Measurements from ENCODE around the gene C12orf60. TPM values are rescaled to one million over a fixed set of nuclear protein-coding genes. Genes with fewer than 3 reads are reported as not detected.
"Not testable (repeated sequence)": the region's sequence is repeated elsewhere in the genome, so short reads cannot be mapped to it uniquely, and the experiment has no call there.

The C12orf60 gene
- total RNA-seq (2014; rRNA removed; shearing (Covaris generic)) (1.2 and 2.3 TPM in 2 replicates), polyA plus RNA-seq (2016; fragmentation: Nextera tagmentation; extraction: Ambion mirVana) (0.86 and 1.2 TPM in 2 replicates)

DNA sequence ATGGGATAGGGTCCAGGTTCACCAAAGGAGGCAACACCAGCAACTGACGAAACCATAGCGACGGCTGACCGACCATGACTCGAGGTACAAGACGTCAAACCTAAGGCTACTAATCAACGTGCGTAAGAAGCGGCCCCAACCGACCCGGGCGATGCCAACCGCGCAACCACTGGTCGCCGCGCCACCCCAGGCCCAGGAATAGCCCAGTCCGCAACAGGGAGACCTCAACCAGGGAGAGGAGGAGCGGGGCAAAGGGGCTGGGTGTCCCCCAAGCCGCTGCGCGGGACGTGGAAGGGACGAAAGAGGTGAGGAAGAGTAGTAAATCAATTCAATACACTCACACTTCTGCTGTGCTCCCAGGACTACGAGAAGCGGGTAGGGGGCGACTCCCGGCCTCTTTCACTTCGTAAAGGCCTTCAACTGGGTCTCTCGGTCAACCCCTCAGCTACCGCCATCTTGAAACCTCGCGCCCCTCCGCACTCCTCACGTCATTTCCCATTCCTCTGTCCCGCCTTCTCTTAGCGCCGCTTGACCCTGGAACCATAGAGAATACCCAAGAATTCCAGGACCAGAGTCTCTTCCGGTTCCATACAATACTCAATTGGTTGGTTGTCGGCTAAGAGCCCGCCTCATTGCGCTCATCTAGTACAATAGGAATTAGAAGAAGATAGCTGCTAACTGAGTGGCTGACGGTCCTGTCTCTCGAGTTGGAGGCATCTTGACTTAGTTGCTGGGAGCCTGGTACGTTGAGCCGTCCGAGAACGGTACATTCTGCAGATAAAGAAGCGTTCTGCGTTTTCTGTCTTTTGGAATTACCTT is at the start of gene C12orf60, which contains the start of gene WBP11:
TSS of gene C12orf60 (plus strand) at position 660 of the 819 bp plus-strand sequence. CDS start 19,266 bp downstream, outside the sequence.
TSS of gene WBP11 (minus strand) at position 468 of the 819 bp plus-strand sequence. CDS start 2,095 bp downstream, outside the sequence.
- peak; percentile 99 for DNase-seq
- H3K27ac ChIP-seq, result peak within 1 kb of the TSS; percentile 98
- no peaks in the 10 kb centered on the region for H3K9me2 ChIP-seq (ENCODE audit: insufficient read depth)
- H3K79me2 ChIP-seq (ENCODE audit: insufficient read depth), result peaks cover 50% of the 10 kb centered on the region
- peak within 1 kb of the TSS; percentile 87 for H3K4me3 ChIP-seq
- H3K4me2 ChIP-seq (ENCODE audit: unreplicated experiment), result peak within 1 kb of the TSS; percentile 96
- no peaks in the 10 kb centered on the region for H3K27me3 ChIP-seq (replicated peaks; ENCODE audit: insufficient read depth)
- no peaks in the 10 kb centered on the region for H3K9me3 ChIP-seq (ENCODE audit: low read depth)
- in situ Hi-C loops (cut with MboI), result no loop called here
- peak within 1 kb of the TSS; percentile 99 for H3K9ac ChIP-seq
- 1 to 2% methylated on average over 50 of the region's 50 CpGs for WGBS, 2 experiments (ENCODE audit: low coverage in 1 of 2, low lambda C conversion rate in 2 of 2, missing lambda C conversion rate in 2 of 2)
- H3K4me1 ChIP-seq (ENCODE audit: insufficient read depth), result peaks cover 15% of the 10 kb centered on the region
- H3K36me3 ChIP-seq (ENCODE audit: low read depth), result peaks cover 14% of the 10 kb centered on the region; the same call in 1 of the 2 replicates
- no peaks in the 10 kb centered on the region for H4K20me1 ChIP-seq (ENCODE audit: insufficient read depth)
- H2AFZ ChIP-seq, result peak within 1 kb of the TSS; percentile 99
- 0 out of 2 replicates have a peak, but pooled peaks cover 4% of the 10 kb centered on the region for H3F3A ChIP-seq (ENCODE audit: insufficient read depth)
- TF ChIP-seq EZH2 (IDR thresholded peaks at IDR 0.05; ENCODE audit: insufficient read depth, poor library complexity, severe bottlenecking), result no peak
- no peak for TF ChIP-seq EZH2phosphoT487 (IDR thresholded peaks at IDR 0.05; ENCODE audit: insufficient read depth, low read depth)

DNA sequence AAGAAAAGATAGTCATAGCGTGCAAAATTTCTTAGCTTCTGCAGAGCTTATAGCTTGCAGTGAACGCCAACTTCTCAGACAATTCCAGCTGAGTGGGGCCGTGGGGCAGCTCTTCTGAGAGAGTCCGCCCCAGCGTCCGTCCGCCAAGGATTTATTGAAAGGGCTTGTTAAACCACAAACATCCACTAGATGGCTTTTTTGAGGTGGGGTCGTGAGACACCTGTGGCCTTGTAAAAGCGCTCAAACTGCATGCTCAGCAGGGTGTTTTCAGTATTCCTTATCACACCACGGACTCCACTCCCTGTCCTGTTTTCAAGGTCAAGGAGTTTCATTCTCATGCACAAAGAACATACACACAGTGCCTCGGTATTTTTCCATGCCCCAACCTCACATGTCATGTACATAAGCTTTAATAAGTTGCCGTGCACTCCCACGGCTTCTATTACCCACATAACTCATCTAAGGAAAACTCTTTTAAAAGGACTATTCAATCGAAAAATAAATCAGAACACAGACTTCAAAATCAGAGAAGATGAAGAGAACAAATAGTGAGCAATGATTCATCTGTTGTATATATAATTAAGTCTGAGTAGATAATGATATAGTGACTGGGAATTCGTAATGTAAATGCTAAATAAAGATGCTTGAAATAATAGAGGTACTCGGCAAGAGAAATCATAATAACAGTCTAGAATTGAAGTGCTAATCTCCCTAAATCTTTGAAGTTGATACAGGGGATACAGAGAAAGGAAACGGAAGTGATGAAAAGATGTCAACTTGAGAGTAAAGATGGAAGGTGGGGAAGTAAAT is 46.9 kb upstream of the C12orf60 start:
- H3K79me2 ChIP-seq (ENCODE audit: insufficient read depth), result no peaks in the 10 kb centered on the region
- TF ChIP-seq EZH2phosphoT487 (IDR thresholded peaks at IDR 0.05; ENCODE audit: insufficient read depth, low read depth), result no peak
- no peak for TF ChIP-seq EZH2 (IDR thresholded peaks at IDR 0.05; ENCODE audit: insufficient read depth, poor library complexity, severe bottlenecking)
- WGBS, 2 experiments (ENCODE audit: low coverage in 1 of 2, low lambda C conversion rate in 2 of 2, missing lambda C conversion rate in 2 of 2), result 64% methylated on average over 17 of the region's 17 CpGs
- no peak overlapping the region for H3K4me2 ChIP-seq (ENCODE audit: unreplicated experiment)
- H3K9me3 ChIP-seq (ENCODE audit: low read depth), result no peaks in the 10 kb centered on the region
- no peak overlapping the region for H3K27ac ChIP-seq
- no peaks in the 10 kb centered on the region for H3K27me3 ChIP-seq (replicated peaks; ENCODE audit: insufficient read depth)
- H3K36me3 ChIP-seq (ENCODE audit: low read depth), result no peaks in the 10 kb centered on the region
- H3K4me1 ChIP-seq (ENCODE audit: insufficient read depth), result no peaks in the 10 kb centered on the region
- H3F3A ChIP-seq (ENCODE audit: insufficient read depth), result no peaks in the 10 kb centered on the region
- no peaks in the 10 kb centered on the region for H4K20me1 ChIP-seq (ENCODE audit: insufficient read depth)
- no peak overlapping the region for H2AFZ ChIP-seq
- H3K9me2 ChIP-seq (ENCODE audit: insufficient read depth), result no peaks in the 10 kb centered on the region
- DNase-seq, result no peak
- H3K4me3 ChIP-seq, result no peak overlapping the region
- H3K9ac ChIP-seq, result no peak overlapping the region
- in situ Hi-C loops (cut with MboI), result no loop called here

- H4K20me1 ChIP-seq (ENCODE audit: insufficient read depth); H3K36me3 ChIP-seq (ENCODE audit: low read depth); H3K27me3 ChIP-seq (replicated peaks; ENCODE audit: insufficient read depth); H3K9me2 ChIP-seq (ENCODE audit: insufficient read depth); H2AFZ ChIP-seq; DNase-seq; in situ Hi-C loops (cut with MboI); H3K4me2 ChIP-seq (ENCODE audit: unreplicated experiment); H3K4me3 ChIP-seq; H3K4me1 ChIP-seq (ENCODE audit: insufficient read depth); H3K9ac ChIP-seq; H3K27ac ChIP-seq; H3F3A ChIP-seq (ENCODE audit: insufficient read depth); H3K9me3 ChIP-seq (ENCODE audit: low read depth): not testable (repeated sequence)
- peaks cover 26% of the 10 kb centered on the region for H3K79me2 ChIP-seq (ENCODE audit: insufficient read depth)
- WGBS, 2 experiments (ENCODE audit: low coverage in 1 of 2, low lambda C conversion rate in 2 of 2, missing lambda C conversion rate in 2 of 2), result 59 to 67% methylated on average over 6 of the region's 6 CpGs
These were observed 43.7 kb upstream of the C12orf60 start for GRCh38 chr12:14759711-14760280.

DNA sequence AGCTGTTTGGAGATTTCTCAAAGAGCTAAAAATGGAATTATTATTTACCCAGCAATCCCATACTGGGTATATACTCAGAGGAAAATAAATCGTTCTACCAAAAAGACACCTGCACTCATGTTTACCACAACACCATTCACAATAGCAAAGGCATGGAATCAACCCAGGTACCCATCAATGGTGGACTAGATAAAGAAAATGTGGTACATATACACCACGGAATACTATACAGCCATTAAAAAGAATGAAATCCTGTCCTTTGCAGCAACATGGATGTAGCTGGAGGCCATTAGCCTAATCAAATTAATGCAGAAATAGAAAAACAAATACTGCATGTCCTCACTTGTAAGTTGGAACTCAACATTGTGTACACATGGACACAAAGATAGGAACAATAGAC is 38.1 kb upstream of the C12orf60 start:
- WGBS, 2 experiments (ENCODE audit: low coverage in 1 of 2, low lambda C conversion rate in 2 of 2, missing lambda C conversion rate in 2 of 2), result 96 to 100% methylated on average over 2 of the region's 2 CpGs
- Histone ChIP-seq H2AFZ (no peak overlapping the region), H3K9me2 (ENCODE audit: insufficient read depth) (no peaks in the 10 kb centered on the region), H4K20me1 (ENCODE audit: insufficient read depth) (no peaks in the 10 kb centered on the region), H3K4me2 (ENCODE audit: unreplicated experiment) (no peak overlapping the region), H3K27me3 (replicated peaks; ENCODE audit: insufficient read depth) (no peaks in the 10 kb centered on the region), H3K9ac (no peak overlapping the region), H3K27ac (no peak overlapping the region), H3K9me3 (ENCODE audit: low read depth) (no peaks in the 10 kb centered on the region), H3K79me2 (ENCODE audit: insufficient read depth) (peaks cover 79% of the 10 kb centered on the region), H3K36me3 (ENCODE audit: low read depth) (no peaks in the 10 kb centered on the region), H3K4me3 (no peak overlapping the region), H3F3A (ENCODE audit: insufficient read depth) (peaks cover 15% of the 10 kb centered on the region), H3K4me1 (ENCODE audit: insufficient read depth) (peaks cover 10% of the 10 kb centered on the region; the same call in 1 of the 2 replicates)
- TF ChIP-seq EZH2 (IDR thresholded peaks at IDR 0.05; ENCODE audit: insufficient read depth, poor library complexity, severe bottlenecking), result no peak
- TF ChIP-seq EZH2phosphoT487 (IDR thresholded peaks at IDR 0.05; ENCODE audit: insufficient read depth, low read depth), result no peak
- DNase-seq, result no peak
- in situ Hi-C loops (cut with MboI), result no loop called here

DNA sequence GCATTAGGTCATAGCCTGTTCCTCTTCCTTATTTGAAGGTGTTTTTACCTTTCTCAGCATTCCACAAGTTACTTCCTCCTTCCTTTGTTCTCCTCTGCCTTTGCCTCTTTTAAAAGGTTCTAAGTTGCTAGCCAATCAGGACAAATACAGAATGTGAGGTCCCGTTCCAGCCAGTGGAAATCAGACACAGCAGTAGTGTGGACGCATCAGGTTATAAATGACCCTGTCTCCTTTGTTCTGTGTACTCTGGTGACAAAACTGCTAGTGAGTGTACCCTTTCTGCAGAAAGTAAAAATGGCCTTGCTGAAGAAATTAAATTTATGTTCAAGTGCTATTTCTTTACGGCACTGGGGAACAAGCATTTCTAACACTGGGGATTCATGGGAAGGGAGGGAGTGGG is 37.5 kb upstream of the C12orf60 start:
- H3K9me2 ChIP-seq (ENCODE audit: insufficient read depth); H3K4me2 ChIP-seq (ENCODE audit: unreplicated experiment); H3K27me3 ChIP-seq (replicated peaks; ENCODE audit: insufficient read depth); DNase-seq; H3K9me3 ChIP-seq (ENCODE audit: low read depth); H4K20me1 ChIP-seq (ENCODE audit: insufficient read depth); H2AFZ ChIP-seq; H3K36me3 ChIP-seq (ENCODE audit: low read depth); H3K9ac ChIP-seq; H3K4me3 ChIP-seq; in situ Hi-C loops (cut with MboI); H3K27ac ChIP-seq: not testable (repeated sequence)
- Histone ChIP-seq H3K79me2 (ENCODE audit: insufficient read depth) (peaks cover 84% of the 10 kb centered on the region), H3K4me1 (ENCODE audit: insufficient read depth) (peaks cover 10% of the 10 kb centered on the region; the same call in 1 of the 2 replicates), H3F3A (ENCODE audit: insufficient read depth) (peaks cover 18% of the 10 kb centered on the region)
- 97 to 100% methylated on average over 3 of the region's 3 CpGs for WGBS, 2 experiments (ENCODE audit: low coverage in 1 of 2, low lambda C conversion rate in 2 of 2, missing lambda C conversion rate in 2 of 2)

All from GM23248 (cell line).